HG03108 (cell line): ENCODE data around the gene EDN2.

Experiments used
- ATAC-seq: cut with Tn5 transposase; IDR thresholded peaks from one replicate; pipeline ENCODE4 v1.9.1; 2021; ENCODE audit warnings: moderate library complexity; ENCODE audit not compliant: unreplicated experiment

The EDN2 gene

DNA sequence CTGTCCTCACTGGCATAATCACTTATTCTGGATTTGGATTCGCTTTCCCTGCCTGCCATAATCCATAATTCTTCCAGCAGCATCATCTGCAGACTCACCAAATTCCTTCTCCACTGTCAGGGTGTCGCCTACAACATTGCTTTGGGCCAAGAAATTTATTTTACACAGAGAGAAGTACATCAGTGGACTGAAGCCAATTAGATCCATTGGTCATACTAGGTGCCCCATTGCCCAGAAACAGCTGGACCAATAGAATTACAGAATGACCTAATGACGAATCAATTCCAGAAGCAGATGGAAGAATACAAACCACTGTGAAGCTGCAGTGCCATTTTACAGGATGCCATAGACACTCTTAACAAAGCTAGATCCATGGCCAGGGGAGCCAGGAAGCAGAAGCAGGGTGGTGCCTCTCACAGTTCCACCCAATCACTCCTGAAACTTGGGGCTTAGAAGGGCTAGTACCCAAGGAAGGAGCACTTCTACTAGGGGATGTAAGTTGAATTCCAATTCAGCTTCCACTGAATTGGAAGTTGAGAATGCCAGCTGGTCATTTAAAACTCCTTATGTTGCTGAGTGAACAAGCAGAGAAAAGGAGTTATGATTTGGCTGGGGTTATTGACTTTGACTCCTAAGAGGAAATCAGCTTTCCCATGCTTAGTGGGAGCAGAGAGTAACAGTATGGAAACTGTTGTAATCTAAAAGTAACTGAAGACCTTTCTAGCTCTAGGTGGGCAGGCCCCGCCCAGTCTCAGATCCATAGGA, 44.0 kb downstream of the EDN2 start:
- no peak for ATAC-seq

DNA sequence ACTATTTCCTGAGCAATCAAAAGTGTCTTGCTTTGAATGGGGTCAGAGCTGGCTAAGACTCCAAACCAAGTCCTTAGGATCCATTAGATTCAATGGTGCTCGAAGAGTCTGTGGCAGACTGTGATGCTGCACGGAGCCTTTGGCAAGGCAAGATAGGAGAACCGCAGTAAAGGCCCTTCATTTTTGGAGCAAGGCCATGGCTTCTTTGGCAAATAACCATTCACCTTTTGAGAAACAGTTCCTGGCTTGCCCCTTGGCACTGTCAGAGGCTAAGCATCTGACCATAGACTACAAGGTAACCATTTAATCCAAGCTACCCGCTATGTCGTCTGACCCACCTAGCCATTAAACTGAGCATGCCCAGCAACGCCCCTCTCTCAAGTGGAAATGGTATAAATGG, 45.2 kb downstream of the EDN2 start:
- ATAC-seq = no peak

- no peak for ATAC-seq
Measured at GRCh38 chr1:41438711-41439110, 45.8 kb downstream of the EDN2 start.

- ATAC-seq = no peak
Measured at GRCh38 chr1:41437011-41437355, 47.5 kb downstream of the EDN2 start.

- ATAC-seq = no peak
Measured at GRCh38 chr1:41436281-41437010, 48.0 kb downstream of the EDN2 start.

GRCh38 chr1:41435570-41436178, 48.8 kb downstream of the EDN2 start:
- ATAC-seq = no peak

GRCh38 chr1:41434748-41435449, 49.6 kb downstream of the EDN2 start:
- no peak for ATAC-seq

DNA sequence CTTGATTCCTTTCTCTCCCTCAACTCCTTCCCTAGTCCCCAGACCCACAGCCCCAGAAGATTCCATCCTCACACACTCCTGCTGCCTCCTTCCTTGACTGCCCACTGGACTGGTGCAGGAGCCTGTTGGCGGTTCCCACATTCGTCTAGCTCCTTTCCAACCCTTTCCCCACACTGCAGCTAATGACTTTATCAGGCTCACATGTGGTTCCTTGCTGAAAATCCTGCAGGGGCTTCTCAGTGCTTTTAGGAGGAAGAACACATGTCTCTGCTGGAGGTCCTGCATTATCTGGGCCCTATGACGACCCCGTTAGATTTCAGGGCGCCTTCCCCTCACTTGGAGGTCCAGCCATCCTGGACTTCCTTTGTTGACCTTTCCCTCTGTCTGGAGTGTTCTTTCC, 50.2 kb downstream of the EDN2 start:
- no peak for ATAC-seq

DNA sequence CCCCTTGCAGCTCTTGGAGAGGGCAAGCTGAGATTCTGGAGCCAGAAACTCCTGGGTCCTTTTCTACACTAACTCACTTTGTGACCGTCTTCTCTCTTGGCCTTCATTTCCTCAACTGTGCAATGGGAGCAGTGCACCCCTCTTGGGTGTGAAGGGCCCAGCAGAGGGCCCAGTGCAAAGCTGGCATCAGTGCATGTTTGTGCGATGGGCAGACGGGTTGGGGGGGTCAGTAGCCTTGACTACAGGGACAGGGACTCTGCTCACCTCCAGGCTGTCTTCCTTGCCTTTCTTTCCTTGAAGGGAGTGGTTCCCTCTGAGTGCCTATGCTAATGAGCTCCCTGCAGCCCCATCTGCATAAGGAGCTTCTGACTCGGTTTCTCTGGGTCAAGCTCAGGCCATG, 51.0 kb downstream of the EDN2 start:
- no peak for ATAC-seq

DNA sequence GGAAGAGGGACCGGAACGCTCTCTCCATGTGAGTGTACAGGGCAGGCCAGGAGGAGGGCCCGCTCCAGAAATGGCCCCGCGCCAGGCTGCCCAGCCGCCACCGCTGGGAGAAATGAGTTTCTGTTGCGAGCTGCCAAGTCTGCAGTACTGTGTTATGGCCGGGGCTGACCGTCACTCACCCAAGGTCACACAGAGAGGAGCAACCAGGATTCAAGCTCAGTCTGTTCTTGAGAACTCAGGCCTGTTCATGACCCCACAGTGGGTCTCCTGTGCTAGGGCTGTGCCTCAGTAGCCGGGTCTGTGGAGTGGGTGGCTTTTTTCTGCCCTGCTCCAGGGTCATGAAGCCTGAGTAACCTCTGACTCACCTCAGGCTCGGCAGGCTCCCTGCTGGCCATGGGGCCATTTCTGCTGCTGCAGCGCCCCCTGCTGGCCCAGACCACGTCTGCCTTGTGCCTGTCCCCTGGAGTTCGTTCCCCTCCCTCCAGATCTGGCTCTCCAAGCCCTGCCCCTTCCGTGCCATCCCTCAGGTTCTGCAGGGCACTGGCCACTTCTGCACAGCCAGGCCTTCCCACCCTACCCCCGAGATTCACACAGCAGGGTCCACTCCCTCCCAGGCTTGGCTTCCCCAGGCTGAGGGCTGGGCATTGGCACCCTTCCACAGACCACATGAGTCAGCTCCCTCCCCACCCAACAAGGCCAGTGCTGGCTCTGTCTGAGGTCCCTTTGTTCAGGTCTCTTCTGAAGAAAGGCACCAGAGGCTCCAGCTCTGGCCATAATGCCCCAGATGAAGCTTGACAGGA, 51.8 kb downstream of the EDN2 start:
- ATAC-seq = no peak

DNA sequence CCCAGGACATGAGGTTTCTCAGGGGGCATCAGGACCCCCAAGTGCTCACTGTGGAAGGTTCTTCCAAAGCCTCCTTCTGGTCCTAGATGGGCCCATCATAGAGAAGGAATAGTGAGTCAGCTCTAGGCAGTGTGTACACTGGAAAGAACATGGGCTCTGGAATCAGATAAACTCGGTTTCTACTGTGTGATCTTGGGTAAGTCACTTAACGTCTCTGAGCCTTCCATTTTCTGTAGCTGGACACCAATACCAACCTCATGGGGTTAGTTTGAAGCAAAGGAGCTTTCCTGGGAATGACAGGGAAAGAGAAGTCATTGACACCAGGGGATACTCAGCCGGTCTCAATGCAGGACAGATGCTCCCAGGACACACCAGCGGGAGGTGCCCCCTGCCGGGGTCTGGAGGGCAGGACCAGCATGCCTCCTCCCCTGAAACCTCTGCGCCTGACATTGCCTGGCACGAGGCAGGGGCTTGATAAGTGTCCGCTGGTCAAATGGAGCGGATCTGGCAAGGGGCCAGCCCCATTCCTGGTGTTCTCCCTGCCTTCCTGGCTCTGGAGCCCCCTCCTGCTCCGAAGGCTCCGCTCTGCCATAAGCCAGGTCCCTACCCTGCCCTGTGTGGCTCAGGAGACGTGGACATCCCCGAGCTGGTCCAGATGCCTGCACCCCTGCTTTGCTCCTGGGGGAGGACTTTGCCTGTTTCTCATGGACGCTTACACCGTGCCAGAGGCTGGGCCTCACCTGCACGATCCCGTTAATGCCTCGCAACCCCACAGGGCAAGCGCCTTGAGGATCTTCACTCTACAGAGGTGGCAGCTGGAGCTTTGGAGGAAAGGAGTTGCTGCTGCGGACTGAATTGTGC, 52.8 kb downstream of the EDN2 start:
- ATAC-seq = no peak

DNA sequence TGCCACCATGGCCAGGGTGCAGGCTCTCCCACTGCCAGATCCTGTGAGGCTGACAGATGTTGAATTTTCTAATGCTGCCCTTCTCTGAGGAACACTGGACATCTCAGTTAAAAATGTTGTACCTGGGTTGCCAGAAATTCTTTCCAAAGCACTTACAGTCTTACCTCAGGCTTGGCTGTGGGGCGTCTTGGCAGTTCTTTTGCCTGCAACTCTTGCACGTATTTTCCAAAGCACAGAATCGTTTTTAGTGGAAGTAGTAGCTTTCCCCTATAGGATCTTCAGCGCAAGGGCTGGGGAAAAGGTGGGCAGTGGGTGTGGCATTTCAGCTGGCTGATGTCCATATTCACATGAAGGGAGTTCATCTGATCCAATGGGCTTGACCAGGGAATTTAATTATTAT, 53.9 kb downstream of the EDN2 start:
- ATAC-seq = no peak

GRCh38 chr1:41430069-41430468, 54.4 kb downstream of the EDN2 start:
- no peak for ATAC-seq

- ATAC-seq = no peak
Measured at GRCh38 chr1:41429641-41430035, 54.8 kb downstream of the EDN2 start.
